Activated naive CD8-positive, alpha-beta T cell treated with anti-CD3 and anti-CD28 coated beads, Interleukin-2, amount 10 ng/mL, durations not matched to agents 7 days and 5 days (primary cell): Measurements from ENCODE around the gene KAZN. TPM values are rescaled to one million over a fixed set of nuclear protein-coding genes. Genes with fewer than 3 reads are reported as not detected.

ENCODE experiments used
- ATAC-seq: fragments of 150-1000 bp; cut with Tn5 transposase; one replicate; pipeline ENCODE4 v1.10.0; 2021; ENCODE audit warnings: low read depth, moderate library complexity
- POLR2A ChIA-PET: fragments of 350-600 bp; sonication (Branson Sonifier 250); formaldehyde crosslinking; loops from one replicate; lab custom pipeline; 2021; ENCODE audit warnings: antibody characterized with exemption; lab: Charles Lee
- DNase-seq: peaks from one replicate; pipeline ENCODE4 v3.0.0; 2021
- H3K27ac Mint-ChIP-seq: one replicate; pipeline ENCODE4 v1.8.0; 2022; ENCODE audit warnings: mild to moderate bottlenecking, mixed read lengths
- H3K27me3 Mint-ChIP-seq: one replicate; pipeline ENCODE4 v1.8.0; 2022; ENCODE audit warnings: mild to moderate bottlenecking, moderate library complexity, mixed read lengths
- H3K36me3 Mint-ChIP-seq: one replicate; pipeline ENCODE4 v1.8.0; 2021; ENCODE audit warnings: mild to moderate bottlenecking, mixed read lengths
- H3K4me1 Mint-ChIP-seq: one replicate; pipeline ENCODE4 v1.8.0; 2021; ENCODE audit warnings: mixed read lengths
- H3K4me3 Mint-ChIP-seq: one replicate; pipeline ENCODE4 v1.8.0; 2022; ENCODE audit warnings: mild to moderate bottlenecking, moderate library complexity, mixed read lengths
- H3K9me3 Mint-ChIP-seq: one replicate; pipeline ENCODE4 v1.8.0; 2021; ENCODE audit warnings: mixed read lengths
- total RNA-seq, 2 experiments: library from RNA; stranded (reverse); gene quantifications; one replicate each; pipeline ENCODE4 v1.2.3, GENCODE V29; 2021

Gene KAZN
- total RNA-seq, 2 experiments from 2014 or later = 0.91 to 1.4 TPM

DNA sequence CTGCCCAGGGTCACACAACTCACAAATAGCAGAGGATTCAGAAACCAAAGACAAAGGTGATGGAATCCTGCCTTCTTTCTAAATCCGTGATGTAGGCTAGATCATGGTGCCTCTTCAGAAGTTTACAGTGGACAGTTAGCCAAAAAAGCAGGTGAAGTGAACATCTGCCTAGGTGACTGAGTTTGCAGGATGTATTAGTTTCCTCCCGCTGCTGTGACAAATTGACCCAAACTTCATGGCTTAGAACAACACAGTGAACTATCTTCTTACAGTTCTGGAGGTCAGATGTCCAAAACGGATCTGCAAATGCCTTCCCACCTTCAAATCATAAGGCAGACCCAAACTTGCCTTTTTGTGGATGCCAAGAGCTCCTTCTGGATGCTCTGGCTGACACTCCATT is 551.9 kb downstream of the KAZN start:
- Mint-ChIP-seq H3K27me3 (peaks cover 77% of the 10 kb centered on the region), H3K4me3 (no peak overlapping the region), H3K9me3 (peaks cover 4% of the 10 kb centered on the region), H3K4me1 (peaks cover 6% of the 10 kb centered on the region), H3K27ac (no peak overlapping the region), H3K36me3 (no peaks in the 10 kb centered on the region)
- POLR2A ChIA-PET = no interaction called here
- ATAC-seq (no peak), DNase-seq (no peak)

DNA sequence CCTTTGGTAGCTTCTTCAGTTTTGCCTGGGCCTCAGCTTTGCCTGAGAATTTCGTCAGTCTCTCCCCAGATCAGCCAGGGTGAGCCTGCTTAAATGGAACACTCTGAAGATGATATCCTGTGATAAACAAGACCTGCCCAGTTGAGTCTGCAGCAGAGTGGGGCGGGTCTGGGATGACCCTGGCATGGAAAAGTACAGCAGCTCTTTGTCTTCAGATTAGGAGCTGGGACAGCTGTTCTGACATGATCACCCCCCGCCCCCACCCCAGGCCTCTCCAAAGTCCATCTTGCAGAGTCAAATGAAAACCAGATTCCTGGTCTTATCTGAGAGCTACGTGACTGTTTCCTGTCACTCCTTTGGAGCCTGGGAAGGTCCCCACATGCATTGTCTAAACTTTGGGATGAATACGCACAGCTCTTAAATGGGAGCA is 552.9 kb downstream of the KAZN start:
- no peaks in the 10 kb centered on the region for H3K36me3 Mint-ChIP-seq
- H3K9me3 Mint-ChIP-seq = peaks cover 4% of the 10 kb centered on the region
- POLR2A ChIA-PET = no interaction called here
- peaks cover 14% of the 10 kb centered on the region for H3K4me1 Mint-ChIP-seq
- ATAC-seq (no peak), DNase-seq (no peak)
- peaks cover 75% of the 10 kb centered on the region for H3K27me3 Mint-ChIP-seq
- H3K27ac Mint-ChIP-seq = no peak overlapping the region
- H3K4me3 Mint-ChIP-seq = no peak overlapping the region

DNA sequence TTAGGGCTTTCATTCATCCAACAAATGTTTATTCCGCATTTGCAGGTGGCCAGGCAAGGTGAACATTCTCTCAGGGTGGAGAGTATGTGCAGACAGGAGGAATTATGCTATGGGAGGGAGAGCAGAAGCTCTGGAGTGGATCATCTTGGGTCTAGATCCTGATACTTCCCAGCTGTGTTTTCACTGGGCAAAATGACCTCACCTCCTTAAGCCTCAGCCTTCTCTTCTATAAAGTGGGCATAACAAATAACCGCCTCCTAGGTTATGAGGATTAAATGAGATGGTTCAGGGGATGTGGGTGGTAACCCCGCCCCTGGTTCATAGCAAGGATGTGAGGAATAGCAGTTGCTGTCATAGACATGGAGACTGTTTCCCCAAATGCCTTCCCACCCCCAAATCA is 553.4 kb downstream of the KAZN start:
- H3K4me3 Mint-ChIP-seq = no peak overlapping the region
- H3K4me1 Mint-ChIP-seq = peaks cover 19% of the 10 kb centered on the region
- DNase-seq (no peak), ATAC-seq (no peak)
- peaks cover 4% of the 10 kb centered on the region for H3K9me3 Mint-ChIP-seq
- no peaks in the 10 kb centered on the region for H3K36me3 Mint-ChIP-seq
- POLR2A ChIA-PET = no interaction called here
- no peak overlapping the region for H3K27ac Mint-ChIP-seq
- peaks cover 71% of the 10 kb centered on the region for H3K27me3 Mint-ChIP-seq

DNA sequence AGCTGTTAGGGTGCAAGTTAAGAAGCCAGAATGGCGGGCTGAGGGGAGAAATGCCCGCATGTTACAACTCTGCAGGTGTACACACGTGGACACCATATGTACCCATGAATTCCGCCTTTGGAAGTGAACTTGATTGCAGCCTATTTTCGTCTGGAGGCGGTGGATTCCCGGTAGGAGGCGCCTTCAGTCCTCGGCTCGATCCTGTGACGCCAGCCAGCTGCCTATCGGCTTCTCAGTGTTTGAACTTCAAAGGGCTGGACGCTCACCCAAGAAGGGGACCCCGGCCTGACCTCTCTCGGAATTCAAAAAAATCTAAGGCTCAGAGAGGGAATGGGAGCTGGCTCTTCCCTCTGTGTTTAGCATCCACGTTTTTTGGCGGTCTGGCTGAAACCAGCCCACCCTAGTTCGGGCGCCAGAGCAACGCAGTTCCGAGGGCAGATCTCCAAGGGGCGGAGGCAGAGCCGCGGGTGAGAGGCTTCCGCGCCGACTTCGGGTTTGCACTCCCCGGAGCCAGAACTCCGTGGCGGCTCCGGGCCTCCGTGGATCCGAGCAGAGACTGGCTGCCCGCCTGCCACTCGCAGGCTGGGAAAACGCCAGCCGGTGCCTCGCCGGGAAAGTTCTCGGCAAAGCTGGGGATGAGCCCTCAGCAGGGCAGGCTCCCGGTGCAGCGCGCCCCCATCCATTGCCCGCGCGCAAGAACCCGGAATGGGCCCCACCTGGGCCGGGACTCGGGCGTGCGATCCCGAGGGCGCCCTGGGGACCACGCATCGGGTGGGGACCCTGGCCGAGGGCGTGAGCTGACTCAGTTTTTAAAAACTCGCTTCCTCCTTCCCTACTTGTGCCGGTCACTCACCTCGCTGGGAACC is 554.1 kb downstream of the KAZN start:
- Mint-ChIP-seq H3K27ac (no peak overlapping the region), H3K4me3 (peak overlapping the region; percentile 76), H3K27me3 (peaks cover 65% of the 10 kb centered on the region), H3K36me3 (no peaks in the 10 kb centered on the region), H3K9me3 (peaks cover 4% of the 10 kb centered on the region), H3K4me1 (peaks cover 21% of the 10 kb centered on the region)
- POLR2A ChIA-PET = no interaction called here
- ATAC-seq (peak; percentile 28), DNase-seq (peak; percentile 47)

DNA sequence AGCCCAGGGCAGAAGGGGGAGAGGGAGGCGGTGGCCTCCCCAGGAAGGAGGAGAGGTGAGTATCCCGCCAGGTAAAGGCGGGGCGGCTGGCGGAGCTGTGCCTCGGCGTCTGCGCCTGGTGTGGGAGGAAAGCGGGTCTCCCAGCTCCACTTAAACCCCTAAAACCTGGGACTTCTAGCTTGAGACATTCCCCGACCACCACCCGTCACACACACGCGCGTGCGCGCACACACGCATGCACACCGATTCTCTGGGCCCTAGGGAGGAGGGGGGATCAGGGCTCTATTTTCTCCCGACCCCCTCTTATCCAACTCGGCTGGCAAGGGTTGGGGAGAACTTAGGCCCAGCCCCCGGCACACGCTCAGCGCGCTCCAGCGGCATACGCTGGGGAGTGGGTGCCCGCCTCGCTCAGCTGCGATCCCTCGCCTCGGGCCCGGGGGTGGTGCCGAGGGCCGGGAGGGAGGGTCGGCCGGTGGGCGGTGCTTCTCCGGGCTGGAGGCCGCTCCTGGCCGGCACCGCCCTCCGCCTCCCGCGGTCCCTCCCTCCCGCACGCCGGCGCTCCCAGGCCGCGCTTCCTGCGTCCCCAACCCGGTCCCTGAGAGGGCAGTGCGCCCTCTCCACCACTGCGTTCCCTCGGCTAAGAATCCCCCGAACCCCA is 554.8 kb downstream of the KAZN start, which contains the start of gene TMEM51:
Gene TMEM51, plus strand, starts transcription at position 564 of the 658 bp plus-strand sequence. CDS start 61,341 bp downstream, outside the sequence.
- ATAC-seq (peak; percentile 31), DNase-seq (peak; percentile 43)
- Mint-ChIP-seq H3K36me3 (no peaks in the 10 kb centered on the region), H3K9me3 (peaks cover 4% of the 10 kb centered on the region), H3K27me3 (peaks cover 57% of the 10 kb centered on the region), H3K27ac (no peak within 1 kb of the TSS), H3K4me3 (peak within 1 kb of the TSS; percentile 76), H3K4me1 (peaks cover 22% of the 10 kb centered on the region)
- POLR2A ChIA-PET = no interaction called here

DNA sequence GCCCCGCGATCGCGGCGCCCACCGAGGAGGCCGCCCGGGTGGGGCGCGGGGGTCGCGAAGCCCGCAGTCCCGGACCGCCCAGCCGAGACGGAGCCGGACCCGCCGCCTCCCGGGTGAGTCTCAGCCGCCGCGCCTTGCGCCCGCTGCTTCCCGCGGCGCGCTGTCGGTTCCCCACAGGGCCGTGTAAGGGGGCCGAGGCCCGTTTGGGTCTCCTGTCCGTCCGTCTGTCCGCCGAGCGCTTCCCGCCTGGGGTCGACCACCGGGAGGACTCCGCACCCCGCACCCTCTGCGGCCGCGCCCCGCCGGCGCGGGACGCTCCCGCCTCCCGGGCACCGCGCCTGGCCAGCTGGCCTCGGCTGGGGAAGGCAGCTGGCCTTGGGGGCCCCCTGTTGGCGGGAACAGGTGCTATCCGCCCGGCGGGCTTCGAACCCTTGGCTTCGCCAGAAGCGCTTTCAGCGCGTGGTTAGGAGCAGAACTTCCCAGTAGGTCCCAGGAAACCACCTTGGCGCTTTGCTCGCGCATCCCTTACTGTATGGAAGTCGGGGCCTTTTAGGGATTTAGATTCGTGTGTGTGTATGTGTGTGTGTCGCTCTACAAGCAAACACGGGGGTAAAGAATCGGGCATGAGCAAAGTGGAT is 555.5 kb downstream of the KAZN start:
- ATAC-seq (peak; percentile 13), DNase-seq (peak; percentile 68)
- POLR2A ChIA-PET = no interaction called here
- Mint-ChIP-seq H3K4me3 (peak overlapping the region; percentile 60), H3K9me3 (peaks cover 4% of the 10 kb centered on the region), H3K36me3 (no peaks in the 10 kb centered on the region), H3K27ac (no peak overlapping the region), H3K4me1 (peaks cover 27% of the 10 kb centered on the region), H3K27me3 (peaks cover 56% of the 10 kb centered on the region)

DNA sequence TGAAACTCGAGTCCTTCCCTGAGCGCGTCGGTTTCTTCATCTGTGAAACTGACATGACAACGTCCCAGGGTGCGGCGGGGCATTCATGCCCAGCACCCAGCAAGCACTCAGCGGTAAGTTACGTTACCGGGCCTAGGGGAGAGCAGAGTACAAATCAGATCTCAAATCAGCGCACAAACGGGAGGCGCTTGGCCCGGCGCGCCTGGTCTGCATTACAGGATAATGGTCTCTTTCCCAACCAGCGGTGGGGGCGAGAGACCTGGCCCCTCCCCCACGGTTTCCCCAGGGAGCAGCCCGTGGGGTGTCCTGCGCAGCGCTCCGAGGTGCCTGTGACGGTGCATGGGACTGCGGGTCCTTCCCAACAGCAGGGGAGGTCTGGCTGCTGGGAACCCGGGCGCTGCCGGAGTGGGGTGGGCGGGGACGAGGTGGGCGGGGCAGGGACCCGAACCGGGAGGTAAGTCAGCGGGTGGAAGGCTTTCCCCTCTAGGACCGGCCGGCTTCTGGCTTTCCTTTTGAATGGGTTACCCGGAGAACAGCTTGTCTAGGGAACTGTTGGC is 556.1 kb downstream of the KAZN start:
- no peaks in the 10 kb centered on the region for H3K36me3 Mint-ChIP-seq
- POLR2A ChIA-PET = no interaction called here
- H3K27ac Mint-ChIP-seq = no peak overlapping the region
- H3K27me3 Mint-ChIP-seq = peaks cover 51% of the 10 kb centered on the region
- H3K4me3 Mint-ChIP-seq = peak overlapping the region; percentile 60
- ATAC-seq = no peak
- no peak for DNase-seq
- H3K9me3 Mint-ChIP-seq = peaks cover 4% of the 10 kb centered on the region
- peaks cover 27% of the 10 kb centered on the region for H3K4me1 Mint-ChIP-seq

DNA sequence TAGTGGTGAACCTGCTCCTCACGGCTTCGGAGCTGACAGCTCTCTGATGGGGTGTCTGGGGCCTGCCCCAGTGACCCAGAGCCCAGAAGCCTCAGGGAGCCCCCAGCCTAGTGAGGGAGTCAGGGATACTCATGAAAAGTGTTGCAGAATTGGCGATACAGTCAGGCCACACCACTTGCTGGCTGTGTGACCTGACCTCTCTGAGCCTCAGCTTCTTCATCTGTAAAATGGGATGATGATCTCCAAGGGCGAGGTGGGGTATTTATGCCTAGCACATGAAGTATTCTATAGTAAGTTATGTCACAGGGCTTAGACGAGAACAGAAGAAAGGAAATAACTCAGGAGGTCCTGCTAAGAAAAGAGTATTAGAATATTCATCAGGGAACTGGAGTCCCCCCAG is 556.7 kb downstream of the KAZN start:
- H3K27me3 Mint-ChIP-seq = peaks cover 45% of the 10 kb centered on the region
- no peak overlapping the region for H3K4me3 Mint-ChIP-seq
- POLR2A ChIA-PET = no interaction called here

DNA sequence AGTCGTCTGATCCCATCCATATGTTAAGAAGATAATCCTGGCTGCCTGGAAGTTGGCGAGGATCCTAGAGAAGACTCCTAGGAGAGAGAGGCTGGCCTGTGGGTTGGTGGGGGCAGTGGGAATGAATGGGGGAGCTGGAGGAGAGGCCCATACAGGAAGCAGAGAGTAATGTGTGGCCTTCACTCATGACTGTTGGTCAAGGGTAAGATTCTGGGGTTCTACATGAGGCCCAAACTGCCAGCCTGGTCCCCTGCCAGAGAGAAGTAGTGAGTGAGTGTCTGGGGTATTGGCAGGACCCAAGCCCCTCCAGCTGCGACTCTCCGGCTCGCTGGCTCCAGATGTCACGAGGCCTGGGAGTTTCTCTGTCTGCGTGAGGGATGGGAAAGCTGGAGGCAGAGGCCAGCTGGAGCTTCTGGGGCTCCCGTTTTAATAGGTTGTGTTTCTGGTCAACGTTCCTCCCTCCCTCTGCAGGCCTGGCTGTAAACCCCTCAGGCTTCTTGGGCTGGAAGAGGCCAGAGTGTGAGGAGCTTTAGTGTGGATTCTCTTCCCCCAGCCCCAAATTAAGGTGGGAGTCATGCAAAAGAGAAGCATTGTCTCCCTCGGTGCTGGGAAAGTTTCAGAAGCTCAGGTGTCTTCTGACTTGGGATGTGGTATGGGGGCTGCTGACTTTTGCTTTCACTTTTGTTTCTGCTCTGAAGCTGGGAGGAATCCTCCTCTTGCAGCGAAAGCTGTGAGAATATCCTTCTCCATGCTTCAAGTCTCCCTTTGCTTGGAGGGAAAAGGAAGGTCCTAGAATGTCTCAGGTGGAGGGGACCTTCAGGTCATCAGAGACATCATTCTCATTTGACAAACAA is 557.6 kb downstream of the KAZN start:
- Mint-ChIP-seq H3K4me1 (peaks cover 27% of the 10 kb centered on the region), H3K9me3 (no peaks in the 10 kb centered on the region), H3K4me3 (peak overlapping the region; percentile 9), H3K36me3 (no peaks in the 10 kb centered on the region), H3K27ac (peak overlapping the region; percentile 65), H3K27me3 (peaks cover 38% of the 10 kb centered on the region)
- POLR2A ChIA-PET = interaction anchor here (1.2 to 1.3 kb wide), 2 partner anchors 27 to 44 kb away, joined by 3 to 4 read pairs; no protein-coding TSS in a partner anchor
- no peak for DNase-seq
- ATAC-seq = no peak

More for the DNA sequence above, 556.7 kb downstream of the KAZN start:
- Mint-ChIP-seq H3K4me1 (peaks cover 27% of the 10 kb centered on the region), H3K27ac (no peak overlapping the region), H3K36me3 (no peaks in the 10 kb centered on the region), H3K9me3 (peaks cover 4% of the 10 kb centered on the region)
- DNase-seq (no peak), ATAC-seq (no peak)

DNA sequence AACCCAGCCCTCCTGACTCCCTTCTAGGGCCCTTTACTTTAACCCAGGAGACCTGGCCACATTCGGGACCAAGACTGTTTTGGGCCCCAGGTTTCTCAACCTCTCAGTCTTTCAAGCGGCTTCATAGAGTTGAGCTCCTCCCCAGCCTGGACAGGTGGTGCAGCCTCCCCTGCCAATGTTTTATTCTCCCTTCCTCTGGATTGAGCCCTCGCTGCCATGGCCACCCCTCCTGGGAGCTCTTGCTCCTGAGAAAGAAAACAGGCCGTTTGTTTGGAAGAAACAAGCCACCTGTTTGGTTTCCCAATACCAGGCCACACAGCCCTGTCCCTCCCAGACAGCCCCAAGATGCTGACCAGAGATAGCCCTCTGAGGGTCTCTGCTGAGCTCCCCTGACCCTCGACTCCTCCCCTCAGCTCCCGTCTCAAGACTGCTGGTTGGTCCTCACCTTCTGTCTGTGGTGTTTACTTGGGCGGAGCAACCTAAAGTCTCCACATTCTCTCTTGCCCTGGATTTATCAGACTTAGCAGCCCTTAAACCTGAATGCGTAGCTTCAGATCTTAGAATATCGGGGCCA is 558.4 kb downstream of the KAZN start:
- ATAC-seq = no peak
- peak overlapping the region; percentile 65 for H3K27ac Mint-ChIP-seq
- H3K4me3 Mint-ChIP-seq = peak overlapping the region; percentile 9
- POLR2A ChIA-PET = interaction anchor here (1.2 to 1.4 kb wide), 3 partner anchors 15 to 45 kb away, joined by 3 to 4 read pairs (median 3); no protein-coding TSS in a partner anchor
- H3K27me3 Mint-ChIP-seq = peaks cover 35% of the 10 kb centered on the region
- no peaks in the 10 kb centered on the region for H3K9me3 Mint-ChIP-seq
- no peaks in the 10 kb centered on the region for H3K36me3 Mint-ChIP-seq
- H3K4me1 Mint-ChIP-seq = peaks cover 27% of the 10 kb centered on the region
- DNase-seq = no peak

DNA sequence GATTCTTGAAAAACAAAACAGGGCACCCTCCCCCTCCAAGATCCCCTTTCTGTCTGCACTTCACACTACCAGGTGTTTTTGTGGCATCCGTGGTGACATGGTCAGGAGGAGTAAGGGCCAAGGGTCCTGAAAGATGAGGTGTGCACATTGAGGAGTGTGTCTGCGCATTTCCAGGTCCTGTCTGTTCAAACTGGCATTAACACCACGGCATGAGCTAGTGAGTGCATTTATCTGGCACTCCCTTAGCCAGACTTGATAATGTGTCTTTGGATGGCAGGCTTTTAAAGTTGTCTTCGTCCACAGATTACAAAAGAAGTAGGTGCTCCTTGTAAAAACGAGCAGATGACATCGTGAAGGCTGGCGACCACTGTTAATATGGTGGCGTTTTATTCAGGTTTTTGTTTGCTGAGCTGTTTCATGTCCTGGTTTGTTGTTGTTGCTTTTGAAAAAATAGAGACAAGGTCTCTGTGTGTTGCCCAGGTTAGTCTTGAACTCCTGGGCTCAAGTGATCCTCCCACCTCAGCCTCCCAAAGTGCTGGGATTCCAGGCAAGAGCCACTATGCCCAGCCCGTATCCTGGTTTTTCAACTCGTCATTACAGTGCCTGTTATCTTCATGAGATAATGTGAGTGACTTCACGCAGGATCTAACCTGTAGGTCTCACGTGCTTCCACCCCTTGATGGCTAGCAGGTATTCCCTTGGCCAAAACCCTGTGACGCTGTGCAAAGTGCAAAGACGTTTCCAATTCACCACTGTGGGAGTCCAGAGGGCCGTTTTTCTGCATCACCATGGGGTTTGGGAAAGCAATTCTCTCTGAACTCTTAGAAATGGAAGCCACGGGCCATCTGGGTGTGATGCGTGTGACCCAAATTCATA is 559.3 kb downstream of the KAZN start:
- POLR2A ChIA-PET = interaction anchor here (1.4 kb wide), 1 partner anchor 14 kb away, joined by 3 read pairs; no protein-coding TSS in a partner anchor

More for the DNA sequence above, 559.3 kb downstream of the KAZN start:
- no peaks in the 10 kb centered on the region for H3K36me3 Mint-ChIP-seq
- no peaks in the 10 kb centered on the region for H3K9me3 Mint-ChIP-seq
- no peak for ATAC-seq
- no peak for DNase-seq
- H3K27me3 Mint-ChIP-seq = peaks cover 28% of the 10 kb centered on the region
- H3K4me3 Mint-ChIP-seq = no peak overlapping the region
- H3K27ac Mint-ChIP-seq = no peak overlapping the region
- H3K4me1 Mint-ChIP-seq = peaks cover 27% of the 10 kb centered on the region
